Loucy (cell line): ENCODE measurements around the gene HELZ.

Experiments used
- H2AFZ ChIP-seq: fragments of 200-600 bp; sonication (generic); 2 replicates; pipeline ENCODE4 v1.6.0; 2016; ENCODE audit warnings: antibody characterized with exemption, mild to moderate bottlenecking, low read length, moderate library complexity
- H3F3A ChIP-seq: fragments of 200-600 bp; 2 replicates; pipeline ENCODE4 v1.6.0; 2016; ENCODE audit warnings: antibody characterized with exemption, low read depth, mild to moderate bottlenecking
- H3K27me3 ChIP-seq: fragments of 200-600 bp; sonication (generic); 2 replicates; pipeline ENCODE4 v1.6.1; 2014; ENCODE audit warnings: low read length, mild to moderate bottlenecking; ENCODE audit not compliant: insufficient read depth, poor library complexity, severe bottlenecking
- H3K36me3 ChIP-seq: fragments of 200-600 bp; sonication (generic); 2 replicates; pipeline ENCODE4 v1.6.1; 2016; ENCODE audit warnings: low read length; ENCODE audit not compliant: insufficient read depth
- H3K4me1 ChIP-seq: fragments of 200-600 bp; sonication (generic); 2 replicates; pipeline ENCODE4 v1.5.1; 2014; ENCODE audit warnings: low read length, mild to moderate bottlenecking; ENCODE audit not compliant: insufficient read depth, poor library complexity, severe bottlenecking
- H3K4me2 ChIP-seq: fragments of 200-600 bp; sonication (generic); 2 replicates; pipeline ENCODE4 v1.6.0; 2014; ENCODE audit warnings: antibody characterized with exemption, low read length, low read depth, mild to moderate bottlenecking; ENCODE audit not compliant: poor library complexity, severe bottlenecking
- H3K4me3 ChIP-seq: fragments of 200-600 bp; sonication (generic); 2 replicates; pipeline ENCODE4 v1.5.1; 2014; ENCODE audit warnings: low read length, mild to moderate bottlenecking, mixed read lengths; ENCODE audit not compliant: poor library complexity, severe bottlenecking
- H3K79me2 ChIP-seq: fragments of 200-600 bp; sonication (generic); 2 replicates; pipeline ENCODE4 v1.6.1; 2014; ENCODE audit warnings: low read length; ENCODE audit not compliant: insufficient read depth
- H3K9ac ChIP-seq: fragments of 200-600 bp; sonication (generic); 2 replicates; pipeline ENCODE4 v1.6.0; 2014; ENCODE audit warnings: mild to moderate bottlenecking, low read depth, low read length, moderate library complexity; ENCODE audit not compliant: poor library complexity, severe bottlenecking
- H3K9me2 ChIP-seq: fragments of 200-600 bp; sonication (generic); replicated peaks from 2 replicates; pipeline ENCODE4 v1.6.1; 2016; ENCODE audit warnings: low read depth, low read length, mixed read lengths
- H3K9me3 ChIP-seq: fragments of 200-600 bp; sonication (generic); 2 replicates; pipeline ENCODE4 v1.6.1; 2014; ENCODE audit warnings: mild to moderate bottlenecking, antibody characterized with exemption, low read length, low read depth; ENCODE audit not compliant: insufficient read depth
- H4K20me1 ChIP-seq: fragments of 200-600 bp; sonication (generic); 2 replicates; pipeline ENCODE4 v1.6.0; 2014; ENCODE audit warnings: antibody characterized with exemption, low read length, mild to moderate bottlenecking; ENCODE audit not compliant: insufficient read depth, poor library complexity, severe bottlenecking
- EZH2phosphoT487 ChIP-seq: fragments of 200-600 bp; IDR thresholded peaks from 2 replicates; pipeline ENCODE4 v1.6.1; 2018; ENCODE audit warnings: antibody characterized with exemption, mild to moderate bottlenecking, moderate library complexity, borderline replicate concordance
- TF ChIP-seq, protein P1 (sequence below): fragments of 200-600 bp; sonication (generic); conservative IDR thresholded peaks from 2 replicates; pipeline ENCODE4 v1.5.1; 2014; ENCODE audit warnings: mild to moderate bottlenecking, antibody characterized with exemption, low read length

HELZ gene

GRCh38 chr17:67229109-67229955 lies 15.7 kb downstream of the HELZ start:
- peaks cover 14% of the 10 kb centered on the region for H3K36me3 ChIP-seq
- no peak overlapping the region for H3K9ac ChIP-seq
- H3K9me2 ChIP-seq = no peaks in the 10 kb centered on the region
- TF ChIP-seq, protein P1, sequence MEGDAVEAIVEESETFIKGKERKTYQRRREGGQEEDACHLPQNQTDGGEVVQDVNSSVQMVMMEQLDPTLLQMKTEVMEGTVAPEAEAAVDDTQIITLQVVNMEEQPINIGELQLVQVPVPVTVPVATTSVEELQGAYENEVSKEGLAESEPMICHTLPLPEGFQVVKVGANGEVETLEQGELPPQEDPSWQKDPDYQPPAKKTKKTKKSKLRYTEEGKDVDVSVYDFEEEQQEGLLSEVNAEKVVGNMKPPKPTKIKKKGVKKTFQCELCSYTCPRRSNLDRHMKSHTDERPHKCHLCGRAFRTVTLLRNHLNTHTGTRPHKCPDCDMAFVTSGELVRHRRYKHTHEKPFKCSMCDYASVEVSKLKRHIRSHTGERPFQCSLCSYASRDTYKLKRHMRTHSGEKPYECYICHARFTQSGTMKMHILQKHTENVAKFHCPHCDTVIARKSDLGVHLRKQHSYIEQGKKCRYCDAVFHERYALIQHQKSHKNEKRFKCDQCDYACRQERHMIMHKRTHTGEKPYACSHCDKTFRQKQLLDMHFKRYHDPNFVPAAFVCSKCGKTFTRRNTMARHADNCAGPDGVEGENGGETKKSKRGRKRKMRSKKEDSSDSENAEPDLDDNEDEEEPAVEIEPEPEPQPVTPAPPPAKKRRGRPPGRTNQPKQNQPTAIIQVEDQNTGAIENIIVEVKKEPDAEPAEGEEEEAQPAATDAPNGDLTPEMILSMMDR = no peak
- no peaks in the 10 kb centered on the region for H3K9me3 ChIP-seq
- no peak overlapping the region for H3K4me3 ChIP-seq
- H3F3A ChIP-seq = no peaks in the 10 kb centered on the region
- H3K4me2 ChIP-seq = no peak overlapping the region
- no peaks in the 10 kb centered on the region for H3K4me1 ChIP-seq
- no peaks in the 10 kb centered on the region for H3K27me3 ChIP-seq
- no peak overlapping the region for H2AFZ ChIP-seq
- peaks cover 26% of the 10 kb centered on the region for H4K20me1 ChIP-seq
- H3K79me2 ChIP-seq = peaks cover 92% of the 10 kb centered on the region

- H3K79me2 ChIP-seq = peaks cover 91% of the 10 kb centered on the region
- H3K4me3 ChIP-seq = no peak overlapping the region
These were observed 17.5 kb downstream of the HELZ start for GRCh38 chr17:67227488-67227887.

DNA sequence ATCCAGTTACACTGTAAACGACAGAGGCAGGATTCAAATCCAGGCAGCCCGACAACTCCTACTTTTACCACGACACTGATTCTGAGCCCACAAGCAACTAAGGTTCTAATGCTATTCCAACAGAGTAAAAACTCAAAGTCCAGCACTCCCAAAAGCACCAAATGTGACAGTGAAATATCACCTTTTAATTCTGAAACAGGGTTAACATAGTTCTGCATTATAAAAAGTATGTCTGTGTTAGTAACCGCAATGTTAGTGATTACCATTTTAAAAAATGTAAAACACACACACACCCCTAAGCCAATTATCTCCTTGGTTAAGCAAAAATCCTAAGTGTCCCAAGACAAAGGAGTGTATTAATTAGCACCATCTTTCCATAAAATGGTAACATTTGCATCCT lies 19.7 kb downstream of the HELZ start:
- peaks cover 15% of the 10 kb centered on the region; the same call in 1 of the 2 replicates for H3K36me3 ChIP-seq

More at GRCh38 chr17:67227488-67227887, 17.5 kb downstream of the HELZ start:
- peaks cover 30% of the 10 kb centered on the region for H4K20me1 ChIP-seq
- no peaks in the 10 kb centered on the region for H3K9me2 ChIP-seq
- no peak overlapping the region for H3K9ac ChIP-seq
- no peak overlapping the region for H3K4me2 ChIP-seq
- no peaks in the 10 kb centered on the region for H3F3A ChIP-seq
- no peak overlapping the region for H2AFZ ChIP-seq
- TF ChIP-seq EZH2phosphoT487 = no peak
- TF ChIP-seq, protein P1 = no peak
- H3K27me3 ChIP-seq = no peaks in the 10 kb centered on the region
- H3K9me3 ChIP-seq = no peaks in the 10 kb centered on the region
- peaks cover 17% of the 10 kb centered on the region for H3K36me3 ChIP-seq
- peaks cover 8% of the 10 kb centered on the region for H3K4me1 ChIP-seq

More for the DNA sequence above, 19.7 kb downstream of the HELZ start:
- Histone ChIP-seq H3K9ac (no peak overlapping the region), H3K9me2 (no peaks in the 10 kb centered on the region), H4K20me1 (peaks cover 38% of the 10 kb centered on the region), H3K4me3 (no peak overlapping the region), H3K27me3 (no peaks in the 10 kb centered on the region), H3K79me2 (peaks cover 94% of the 10 kb centered on the region), H3F3A (no peaks in the 10 kb centered on the region), H3K9me3 (no peaks in the 10 kb centered on the region), H3K4me1 (peaks cover 12% of the 10 kb centered on the region), H3K4me2 (no peak overlapping the region), H2AFZ (no peak overlapping the region)
- TF ChIP-seq EZH2phosphoT487 = no peak
- TF ChIP-seq, protein P1 = no peak
